Endodermal cell (in vitro differentiated cells): ENCODE measurements around the gene SERPINA12. TPM values are rescaled to one million over a fixed set of nuclear protein-coding genes. Genes with fewer than 3 reads are reported as not detected.
A peak's percentile ranks its signal among the peaks of the same experiment; 100 is the strongest.

Source experiments
- DNase-seq: peaks from one replicate; pipeline ENCODE4 v3.0.0-alpha.2; 2017
- H3K27ac ChIP-seq: 2 replicates; pipeline ENCODE4 v1.5.1; 2013; ENCODE audit warnings: mild to moderate bottlenecking, low read depth, low read length, moderate library complexity
- H3K27me3 ChIP-seq: 2 replicates; pipeline ENCODE4 v1.6.1; 2013; ENCODE audit warnings: mild to moderate bottlenecking, low read length, moderate library complexity; ENCODE audit not compliant: insufficient read depth, control insufficient read depth, poor library complexity, severe bottlenecking
- H3K36me3 ChIP-seq: 2 replicates; pipeline ENCODE4 v1.7.0; 2013; ENCODE audit warnings: mild to moderate bottlenecking, low read length, moderate library complexity; ENCODE audit not compliant: control insufficient read depth, insufficient read depth
- H3K4me1 ChIP-seq: one replicate; pipeline ENCODE4 v1.7.0; 2013; ENCODE audit warnings: low read length; ENCODE audit not compliant: control insufficient read depth, insufficient read depth
- H3K4me3 ChIP-seq: 2 replicates; pipeline ENCODE4 v1.5.1; 2013; ENCODE audit warnings: mild to moderate bottlenecking, low read length, moderate library complexity
- H3K9ac ChIP-seq: 2 replicates; pipeline ENCODE4 v1.6.1; 2013; ENCODE audit warnings: mild to moderate bottlenecking, low read length, moderate library complexity; ENCODE audit not compliant: poor library complexity, severe bottlenecking; ENCODE audit errors: extremely low read depth
- H3K9me3 ChIP-seq: 2 replicates; pipeline ENCODE4 v1.6.1; 2013; ENCODE audit warnings: mild to moderate bottlenecking, low read length, moderate library complexity; ENCODE audit not compliant: control insufficient read depth
- H3K27ac Mint-ChIP-seq: 2 replicates; pipeline ENCODE4 v1.8.0; 2020; ENCODE audit warnings: mixed read lengths
- H3K27me3 Mint-ChIP-seq: 2 replicates; pipeline ENCODE4 v1.8.0; 2021; ENCODE audit warnings: mild to moderate bottlenecking, mixed read lengths; ENCODE audit not compliant: insufficient read depth
- H3K36me3 Mint-ChIP-seq: 2 replicates; pipeline ENCODE4 v1.8.0; 2020; ENCODE audit warnings: low read depth, mixed read lengths
- H3K4me1 Mint-ChIP-seq: 2 replicates; pipeline ENCODE4 v1.8.0; 2020; ENCODE audit warnings: mixed read lengths
- H3K4me3 Mint-ChIP-seq: 2 replicates; pipeline ENCODE4 v1.8.0; 2020; ENCODE audit warnings: mild to moderate bottlenecking, moderate library complexity, mixed read lengths
- H3K9me3 Mint-ChIP-seq: 2 replicates; pipeline ENCODE4 v1.8.0; 2020; ENCODE audit warnings: mild to moderate bottlenecking, mixed read lengths
- CTCF ChIP-seq: fragments of 200-600 bp; sonication (generic); conservative IDR thresholded peaks from 2 replicates; pipeline ENCODE4 v1.5.0; 2021; ENCODE audit warnings: antibody characterized with exemption, mild to moderate bottlenecking
- WGBS, 2 experiments: methylation state at CpG; one replicate each; pipeline versions ENCODE4 v1.1.5 to v1.1.7; 2013; ENCODE audit warnings: missing lambda C conversion rate in 2 of 2, mixed read lengths in 1 of 2; ENCODE audit not compliant: insufficient coverage in 1 of 2, insufficient read length in 1 of 2; 5-methylcytosine and 5-hydroxymethylcytosine counted together
- total RNA-seq, 2 donors: library from RNA; stranded (reverse); fragmentation: NEBNext Ultra II Directional in 1 of 2; extraction: Animal tissue kit (Norgen Biotek cat#: 25700) in 1 of 2; gene quantifications; 2 replicates in 1 of 2; 3 replicates in 1 of 2; pipeline ENCODE4 v1.2.1, GENCODE V29; 2021

SERPINA12 gene
- total RNA-seq, 2 donors from 2014 or later: not detected

- no peaks in the 10 kb centered on the region for H3K36me3 ChIP-seq
- no peaks in the 10 kb centered on the region for H3K4me1 ChIP-seq
- Mint-ChIP-seq H3K27ac (no peak overlapping the region), H3K27me3 (no peaks in the 10 kb centered on the region), H3K36me3 (no peaks in the 10 kb centered on the region), H3K9me3 (peaks cover 3% of the 10 kb centered on the region), H3K4me1 (no peaks in the 10 kb centered on the region), H3K4me3 (no peak overlapping the region)
- no peak overlapping the region for H3K4me3 ChIP-seq
- H3K27me3 ChIP-seq: no peaks in the 10 kb centered on the region
- H3K9me3 ChIP-seq: no peaks in the 10 kb centered on the region
- H3K9ac ChIP-seq: no peak overlapping the region
- no peak overlapping the region for H3K27ac ChIP-seq
- no peak for TF ChIP-seq CTCF
- WGBS, 2 experiments: 97% methylated on average over 4 of the region's 4 CpGs; no CpG with 5 or more reads in 1 of the 2 experiments
- DNase-seq: no peak
These were observed 68.1 kb downstream of the SERPINA12 start for GRCh38 chr14:94441130-94441529.

- Histone ChIP-seq H3K27me3 (no peaks in the 10 kb centered on the region), H3K4me3 (no peak overlapping the region), H3K9ac (no peak overlapping the region), H3K36me3 (no peaks in the 10 kb centered on the region), H3K9me3 (no peaks in the 10 kb centered on the region), H3K4me1 (no peaks in the 10 kb centered on the region), H3K27ac (no peak overlapping the region)
- Mint-ChIP-seq H3K4me3 (no peak overlapping the region), H3K4me1 (no peaks in the 10 kb centered on the region), H3K27me3 (no peaks in the 10 kb centered on the region), H3K36me3 (no peaks in the 10 kb centered on the region), H3K9me3 (peaks cover 8% of the 10 kb centered on the region), H3K27ac (no peak overlapping the region)
- DNase-seq: no peak
- 88 to 100% methylated on average over 1 to 5 of the region's 5 CpGs for WGBS, 2 experiments
- peak; percentile 62 for TF ChIP-seq CTCF
These were observed 69.7 kb downstream of the SERPINA12 start for GRCh38 chr14:94439453-94440057.

Other genes with a start within 250 kb of the SERPINA12 start
- not detected for gene SERPINA10, start 216.2 kb downstream of the SERPINA12 start, total RNA-seq
- not detected for gene SERPINA6, start 186.1 kb downstream of the SERPINA12 start, total RNA-seq
- not detected for gene SERPINA2, start 142.8 kb downstream of the SERPINA12 start, total RNA-seq
- 1 to 10 TPM in 1 of 2 donors, not detected in 1; 1.2 TPM for gene SERPINA1, start 120.9 kb downstream of the SERPINA12 start, total RNA-seq
- gene SERPINA11, start 56.7 kb downstream of the SERPINA12 start, total RNA-seq: under 1 TPM in 1 of 2 donors, not detected in 1; 0.70 TPM
- gene SERPINA9, start 33.3 kb downstream of the SERPINA12 start, total RNA-seq: not detected
- gene SERPINA4, start 52.0 kb upstream of the SERPINA12 start, total RNA-seq: not detected
- gene SERPINA5, start 72.0 kb upstream of the SERPINA12 start, total RNA-seq: 1 to 10 TPM; 1.5 to 2.8 TPM
- under 1 TPM in 1 of 2 donors, not detected in 1; 0.27 TPM for gene SERPINA3, start 102.9 kb upstream of the SERPINA12 start, total RNA-seq